Measurements from ENCODE around the gene ZBTB37. TPM values are rescaled to one million over a fixed set of nuclear protein-coding genes. Genes with fewer than 3 reads are reported as not detected.
"Not testable (repeated sequence)": the region's sequence is repeated elsewhere in the genome, so short reads cannot be mapped to it uniquely, and the experiment has no call there.

ZBTB37 gene
- total and polyA plus RNA-seq, 2 experiments from 2014 or later: 0.90 to 5.6 TPM

DNA sequence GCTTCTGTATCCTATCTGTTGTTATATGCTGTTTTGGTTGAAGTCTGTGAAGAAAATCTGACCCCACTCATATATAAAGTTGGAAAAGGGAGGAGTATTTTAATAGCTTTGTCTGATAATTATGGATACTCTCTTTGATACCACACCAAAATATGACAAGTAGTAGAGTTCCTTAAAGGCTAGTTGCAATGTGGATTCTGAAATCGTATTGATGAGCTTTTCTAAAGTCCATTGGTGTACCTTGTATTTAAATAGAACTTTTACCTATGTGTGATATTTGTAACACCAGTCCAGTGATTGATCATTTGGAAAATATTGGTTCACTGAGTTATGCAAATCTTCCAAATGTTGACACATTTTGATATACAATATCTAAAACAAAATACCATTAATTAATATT is 8.1 kb upstream of the ZBTB37 start:
- peaks cover 68% of the 10 kb centered on the region for H3F3A ChIP-seq (ENCODE audit: insufficient read depth)
- H3K9me2 ChIP-seq (ENCODE audit: insufficient read depth): no peaks in the 10 kb centered on the region
- in situ Hi-C loops (cut with MboI): no loop called here
- TF ChIP-seq EZH2phosphoT487 (IDR thresholded peaks at IDR 0.05; ENCODE audit: insufficient read depth, low read depth) (no peak), EZH2 (IDR thresholded peaks at IDR 0.05; ENCODE audit: insufficient read depth, poor library complexity, severe bottlenecking) (no peak)
- no peaks in the 10 kb centered on the region; the same call in 1 of the 2 replicates for H4K20me1 ChIP-seq (ENCODE audit: insufficient read depth)
- peaks cover 31% of the 10 kb centered on the region for H3K36me3 ChIP-seq (ENCODE audit: low read depth)
- WGBS, 2 experiments (ENCODE audit: low coverage in 1 of 2, low lambda C conversion rate in 2 of 2, missing lambda C conversion rate in 2 of 2): 96 to 98% methylated on average over 1 of the region's 1 CpG
- no peak for DNase-seq
- no peak overlapping the region for H3K9ac ChIP-seq
- H3K27ac ChIP-seq: peak overlapping the region; percentile 11; the same call in 1 of the 2 replicates
- no peak overlapping the region for H2AFZ ChIP-seq
- no peaks in the 10 kb centered on the region for H3K27me3 ChIP-seq (replicated peaks; ENCODE audit: insufficient read depth)
- H3K4me3 ChIP-seq: no peak overlapping the region
- 0 out of 2 replicates have a peak, but pooled peaks cover 3% of the 10 kb centered on the region for H3K4me1 ChIP-seq (ENCODE audit: insufficient read depth)
- peaks cover 2% of the 10 kb centered on the region; the same call in 1 of the 2 replicates for H3K79me2 ChIP-seq (ENCODE audit: insufficient read depth)
- no peak overlapping the region for H3K4me2 ChIP-seq (ENCODE audit: unreplicated experiment)
- H3K9me3 ChIP-seq (ENCODE audit: low read depth): no peaks in the 10 kb centered on the region

DNA sequence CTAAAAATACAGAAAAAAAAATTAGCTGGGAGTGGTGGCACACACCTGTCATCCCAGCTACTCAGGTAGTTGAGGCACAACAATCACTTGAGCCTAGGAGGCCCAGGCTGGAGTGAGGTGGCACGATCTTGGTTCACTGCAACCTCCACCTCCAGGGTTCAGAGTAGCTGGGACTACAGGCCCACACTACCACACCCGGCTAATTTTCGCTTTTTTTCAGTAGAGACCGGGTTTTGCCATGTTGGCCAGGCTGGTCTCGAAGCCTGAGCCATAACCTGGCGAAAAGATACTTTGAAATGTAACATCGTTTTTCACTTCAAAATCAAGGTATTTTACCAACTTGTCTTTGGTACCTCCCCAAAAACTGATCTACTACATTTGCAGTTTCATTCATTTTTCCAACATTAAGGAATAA is 6.4 kb upstream of the ZBTB37 start:
- peaks cover 48% of the 10 kb centered on the region for H3K36me3 ChIP-seq (ENCODE audit: low read depth)
- H3K4me1 ChIP-seq (ENCODE audit: insufficient read depth): peaks cover 16% of the 10 kb centered on the region; the same call in 1 of the 2 replicates
- no peak overlapping the region for H3K27ac ChIP-seq
- DNase-seq: no peak
- no peak overlapping the region for H2AFZ ChIP-seq
- in situ Hi-C loops (cut with MboI): no loop called here
- H3K4me2 ChIP-seq (ENCODE audit: unreplicated experiment): no peak overlapping the region
- 96 to 98% methylated on average over 7 of the region's 7 CpGs for WGBS, 2 experiments (ENCODE audit: low coverage in 1 of 2, low lambda C conversion rate in 2 of 2, missing lambda C conversion rate in 2 of 2)
- peaks cover 15% of the 10 kb centered on the region for H4K20me1 ChIP-seq (ENCODE audit: insufficient read depth)
- no peaks in the 10 kb centered on the region for H3K9me2 ChIP-seq (ENCODE audit: insufficient read depth)
- H3K27me3 ChIP-seq (replicated peaks; ENCODE audit: insufficient read depth): no peaks in the 10 kb centered on the region
- H3K9ac ChIP-seq: no peak overlapping the region
- H3K4me3 ChIP-seq: no peak overlapping the region
- H3F3A ChIP-seq (ENCODE audit: insufficient read depth): peaks cover 77% of the 10 kb centered on the region
- TF ChIP-seq EZH2 (IDR thresholded peaks at IDR 0.05; ENCODE audit: insufficient read depth, poor library complexity, severe bottlenecking): no peak
- TF ChIP-seq EZH2phosphoT487 (IDR thresholded peaks at IDR 0.05; ENCODE audit: insufficient read depth, low read depth): no peak
- peaks cover 19% of the 10 kb centered on the region for H3K79me2 ChIP-seq (ENCODE audit: insufficient read depth)
- no peaks in the 10 kb centered on the region for H3K9me3 ChIP-seq (ENCODE audit: low read depth)

DNA sequence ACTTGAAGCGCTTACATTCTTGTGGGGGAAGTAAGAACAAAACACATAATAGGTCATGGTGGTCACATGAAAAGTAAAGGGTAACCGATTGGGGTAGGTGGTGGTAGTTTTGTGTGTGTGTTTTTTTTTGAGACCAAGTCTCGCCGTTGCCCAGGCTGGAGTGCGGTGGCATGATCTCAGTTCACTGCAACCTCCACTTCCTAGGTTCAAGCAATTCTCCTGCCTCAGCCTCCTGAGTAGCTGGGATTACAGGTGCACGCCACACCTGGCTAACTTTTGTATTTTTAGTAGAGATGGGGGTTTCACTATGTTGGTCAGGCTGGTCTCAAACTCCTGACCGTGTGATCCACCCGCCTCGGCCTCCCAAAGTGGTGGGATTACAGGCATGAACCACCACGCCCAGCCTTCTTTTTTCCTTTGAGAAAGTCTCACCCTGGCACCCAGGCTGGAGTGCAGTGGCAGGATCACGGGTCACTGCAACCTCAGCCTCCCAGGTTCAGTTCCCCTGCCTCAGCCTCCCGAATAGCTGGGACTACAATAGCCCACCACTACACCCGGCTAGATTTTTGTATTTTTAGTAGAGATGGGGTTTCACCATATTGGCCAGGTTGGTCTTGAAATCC is 5.9 kb upstream of the ZBTB37 start:
- H3K9me3 ChIP-seq (ENCODE audit: low read depth); H3K4me2 ChIP-seq (ENCODE audit: unreplicated experiment); H2AFZ ChIP-seq; in situ Hi-C loops (cut with MboI); H3K27ac ChIP-seq; H3K9ac ChIP-seq; H3K9me2 ChIP-seq (ENCODE audit: insufficient read depth); H3K27me3 ChIP-seq (replicated peaks; ENCODE audit: insufficient read depth); H3K4me3 ChIP-seq: not testable (repeated sequence)
- peak; percentile 4 for DNase-seq
- Histone ChIP-seq H3K4me1 (ENCODE audit: insufficient read depth) (peaks cover 16% of the 10 kb centered on the region; the same call in 1 of the 2 replicates), H3K79me2 (ENCODE audit: insufficient read depth) (peaks cover 24% of the 10 kb centered on the region), H3K36me3 (ENCODE audit: low read depth) (peaks cover 53% of the 10 kb centered on the region), H4K20me1 (ENCODE audit: insufficient read depth) (peaks cover 19% of the 10 kb centered on the region), H3F3A (ENCODE audit: insufficient read depth) (peaks cover 82% of the 10 kb centered on the region)
- WGBS, 2 experiments (ENCODE audit: low coverage in 1 of 2, low lambda C conversion rate in 2 of 2, missing lambda C conversion rate in 2 of 2): 87 to 88% methylated on average over 13 of the region's 13 CpGs

DNA sequence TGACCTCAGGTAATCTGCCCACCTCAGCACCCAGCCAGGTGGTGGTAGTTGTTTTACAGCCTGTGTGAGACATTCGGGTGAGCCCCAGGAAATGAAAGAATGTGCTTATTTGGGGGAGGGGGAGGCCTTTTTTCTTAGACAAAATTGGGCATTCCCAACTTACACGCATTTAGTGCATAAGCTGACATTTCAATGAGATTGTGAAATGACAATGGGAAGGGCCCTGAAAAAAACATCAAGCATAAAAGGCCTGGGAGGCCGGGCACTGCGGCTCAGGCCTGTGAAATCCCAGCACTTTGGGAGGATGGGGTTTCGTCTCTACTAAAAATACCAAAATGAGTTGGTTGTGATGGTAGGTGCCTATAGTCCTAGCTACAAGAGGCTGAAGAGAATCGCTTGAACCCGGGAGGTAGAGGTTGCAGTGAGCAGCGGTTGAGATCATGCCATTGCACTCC is 5.4 kb upstream of the ZBTB37 start:
- Histone ChIP-seq H3K4me1 (ENCODE audit: insufficient read depth) (peaks cover 16% of the 10 kb centered on the region; the same call in 1 of the 2 replicates), H3K9me2 (ENCODE audit: insufficient read depth) (no peaks in the 10 kb centered on the region), H3K27me3 (replicated peaks; ENCODE audit: insufficient read depth) (no peaks in the 10 kb centered on the region), H4K20me1 (ENCODE audit: insufficient read depth) (peaks cover 19% of the 10 kb centered on the region), H3K4me3 (no peak overlapping the region), H3K27ac (peak overlapping the region; percentile 85; the same call in 1 of the 2 replicates), H3F3A (ENCODE audit: insufficient read depth) (peaks cover 82% of the 10 kb centered on the region), H3K9ac (no peak overlapping the region), H3K79me2 (ENCODE audit: insufficient read depth) (peaks cover 29% of the 10 kb centered on the region), H3K36me3 (ENCODE audit: low read depth) (peaks cover 51% of the 10 kb centered on the region), H3K4me2 (ENCODE audit: unreplicated experiment) (no peak overlapping the region), H2AFZ (no peak overlapping the region), H3K9me3 (ENCODE audit: low read depth) (no peaks in the 10 kb centered on the region)
- DNase-seq: peak; percentile 12
- in situ Hi-C loops (cut with MboI): no loop called here
- TF ChIP-seq EZH2phosphoT487 (IDR thresholded peaks at IDR 0.05; ENCODE audit: insufficient read depth, low read depth) (no peak), EZH2 (IDR thresholded peaks at IDR 0.05; ENCODE audit: insufficient read depth, poor library complexity, severe bottlenecking) (no peak)
- WGBS, 2 experiments (ENCODE audit: low coverage in 1 of 2, low lambda C conversion rate in 2 of 2, missing lambda C conversion rate in 2 of 2): 67 to 71% methylated on average over 8 of the region's 8 CpGs

Measured in GM23248 (cell line).